Measurements from ENCODE around the gene H1-8. TPM values are rescaled to one million over a fixed set of nuclear protein-coding genes. Genes with fewer than 3 reads are reported as not detected.

Gene H1-8
- total RNA-seq, 1 donor = 0.21 TPM

- Histone ChIP-seq H3K4me1 (ENCODE audit: insufficient read depth, low read length) (peaks cover 40% of the 10 kb centered on the region), H3K27me3 (ENCODE audit: insufficient read depth, low read length) (no peaks in the 10 kb centered on the region), H3K4me3 (ENCODE audit: low read length) (no peak overlapping the region), H3K9me3 (ENCODE audit: low read depth, low read length) (no peaks in the 10 kb centered on the region)
Observed at GRCh38 chr3:129522953-129523352, 20.0 kb upstream of the H1-8 start.

- H3K9me3 ChIP-seq (ENCODE audit: low read depth, low read length) = no peaks in the 10 kb centered on the region
- no peak overlapping the region for H3K4me3 ChIP-seq (ENCODE audit: low read length)
- H3K4me1 ChIP-seq (ENCODE audit: insufficient read depth, low read length) = peaks cover 40% of the 10 kb centered on the region
- no peaks in the 10 kb centered on the region for H3K27me3 ChIP-seq (ENCODE audit: insufficient read depth, low read length)
Observed at GRCh38 chr3:129524081-129524480, 18.9 kb upstream of the H1-8 start.

- Histone ChIP-seq H3K4me3 (ENCODE audit: low read length) (no peak overlapping the region), H3K27me3 (ENCODE audit: insufficient read depth, low read length) (no peaks in the 10 kb centered on the region), H3K9me3 (ENCODE audit: low read depth, low read length) (no peaks in the 10 kb centered on the region), H3K4me1 (ENCODE audit: insufficient read depth, low read length) (peaks cover 40% of the 10 kb centered on the region)
Observed at GRCh38 chr3:129525341-129525968, 17.5 kb upstream of the H1-8 start.

GRCh38 chr3:129526121-129526900 lies 16.7 kb upstream of the H1-8 start:
- no peaks in the 10 kb centered on the region for H3K27me3 ChIP-seq (ENCODE audit: insufficient read depth, low read length)
- peaks cover 40% of the 10 kb centered on the region for H3K4me1 ChIP-seq (ENCODE audit: insufficient read depth, low read length)
- no peak overlapping the region for H3K4me3 ChIP-seq (ENCODE audit: low read length)
- H3K9me3 ChIP-seq (ENCODE audit: low read depth, low read length) = no peaks in the 10 kb centered on the region

GRCh38 chr3:129527262-129527661 lies 15.7 kb upstream of the H1-8 start:
- H3K4me3 ChIP-seq (ENCODE audit: low read length) = no peak overlapping the region
- no peaks in the 10 kb centered on the region for H3K27me3 ChIP-seq (ENCODE audit: insufficient read depth, low read length)
- peaks cover 40% of the 10 kb centered on the region for H3K4me1 ChIP-seq (ENCODE audit: insufficient read depth, low read length)
- no peaks in the 10 kb centered on the region for H3K9me3 ChIP-seq (ENCODE audit: low read depth, low read length)

- Histone ChIP-seq H3K9me3 (ENCODE audit: low read depth, low read length) (no peaks in the 10 kb centered on the region), H3K4me3 (ENCODE audit: low read length) (no peak within 1 kb of the TSS), H3K27me3 (ENCODE audit: insufficient read depth, low read length) (no peaks in the 10 kb centered on the region), H3K4me1 (ENCODE audit: insufficient read depth, low read length) (peaks cover 35% of the 10 kb centered on the region)
Observed at GRCh38 chr3:129528589-129529100, 14.3 kb upstream of the H1-8 start, which contains the start of gene RHO. TSS of gene RHO (plus strand) at chr3:129528639. CDS start at chr3:129528734, 95 bp downstream.

- H3K4me3 ChIP-seq (ENCODE audit: low read length) = no peak overlapping the region
- no peaks in the 10 kb centered on the region for H3K9me3 ChIP-seq (ENCODE audit: low read depth, low read length)
- H3K27me3 ChIP-seq (ENCODE audit: insufficient read depth, low read length) = no peaks in the 10 kb centered on the region
- peaks cover 27% of the 10 kb centered on the region for H3K4me1 ChIP-seq (ENCODE audit: insufficient read depth, low read length)
Observed at GRCh38 chr3:129529436-129530210, 13.4 kb upstream of the H1-8 start.

- Histone ChIP-seq H3K4me1 (ENCODE audit: insufficient read depth, low read length) (peaks cover 21% of the 10 kb centered on the region), H3K9me3 (ENCODE audit: low read depth, low read length) (no peaks in the 10 kb centered on the region), H3K4me3 (ENCODE audit: low read length) (no peak overlapping the region)
Observed at GRCh38 chr3:129530251-129530791, 12.7 kb upstream of the H1-8 start.

GRCh38 chr3:129530821-129531220 lies 12.2 kb upstream of the H1-8 start:
- Histone ChIP-seq H3K27me3 (ENCODE audit: insufficient read depth, low read length) (no peaks in the 10 kb centered on the region), H3K9me3 (ENCODE audit: low read depth, low read length) (no peaks in the 10 kb centered on the region), H3K4me3 (ENCODE audit: low read length) (no peak overlapping the region), H3K4me1 (ENCODE audit: insufficient read depth, low read length) (peaks cover 16% of the 10 kb centered on the region)

More at GRCh38 chr3:129530251-129530791, 12.7 kb upstream of the H1-8 start:
- H3K27me3 ChIP-seq (ENCODE audit: insufficient read depth, low read length) = no peaks in the 10 kb centered on the region

GRCh38 chr3:129531699-129532098 lies 11.3 kb upstream of the H1-8 start:
- Histone ChIP-seq H3K4me1 (ENCODE audit: insufficient read depth, low read length) (peaks cover 7% of the 10 kb centered on the region), H3K9me3 (ENCODE audit: low read depth, low read length) (no peaks in the 10 kb centered on the region), H3K27me3 (ENCODE audit: insufficient read depth, low read length) (no peaks in the 10 kb centered on the region), H3K4me3 (ENCODE audit: low read length) (no peak overlapping the region)

- Histone ChIP-seq H3K27me3 (ENCODE audit: insufficient read depth, low read length) (no peaks in the 10 kb centered on the region), H3K4me1 (ENCODE audit: insufficient read depth, low read length) (peaks cover 2% of the 10 kb centered on the region), H3K9me3 (ENCODE audit: low read depth, low read length) (no peaks in the 10 kb centered on the region), H3K4me3 (ENCODE audit: low read length) (no peak overlapping the region)
Observed at GRCh38 chr3:129532261-129532660, 10.7 kb upstream of the H1-8 start.

GRCh38 chr3:129533406-129533805 lies 9.6 kb upstream of the H1-8 start:
- Histone ChIP-seq H3K4me1 (ENCODE audit: insufficient read depth, low read length) (no peaks in the 10 kb centered on the region), H3K27me3 (ENCODE audit: insufficient read depth, low read length) (no peaks in the 10 kb centered on the region), H3K9me3 (ENCODE audit: low read depth, low read length) (no peaks in the 10 kb centered on the region), H3K4me3 (ENCODE audit: low read length) (no peak overlapping the region)

GRCh38 chr3:129534428-129535027 lies 8.4 kb upstream of the H1-8 start:
- no peaks in the 10 kb centered on the region for H3K4me1 ChIP-seq (ENCODE audit: insufficient read depth, low read length)
- no peaks in the 10 kb centered on the region for H3K9me3 ChIP-seq (ENCODE audit: low read depth, low read length)
- H3K4me3 ChIP-seq (ENCODE audit: low read length) = no peak overlapping the region
- H3K27me3 ChIP-seq (ENCODE audit: insufficient read depth, low read length) = no peaks in the 10 kb centered on the region

GRCh38 chr3:129535075-129535474 lies 7.9 kb upstream of the H1-8 start:
- Histone ChIP-seq H3K4me3 (ENCODE audit: low read length) (no peak overlapping the region), H3K27me3 (ENCODE audit: insufficient read depth, low read length) (no peaks in the 10 kb centered on the region), H3K9me3 (ENCODE audit: low read depth, low read length) (no peaks in the 10 kb centered on the region), H3K4me1 (ENCODE audit: insufficient read depth, low read length) (no peaks in the 10 kb centered on the region)

GRCh38 chr3:129536374-129536667 lies 6.7 kb upstream of the H1-8 start:
- H3K9me3 ChIP-seq (ENCODE audit: low read depth, low read length) = no peaks in the 10 kb centered on the region
- H3K27me3 ChIP-seq (ENCODE audit: insufficient read depth, low read length) = no peaks in the 10 kb centered on the region
- H3K4me1 ChIP-seq (ENCODE audit: insufficient read depth, low read length) = no peaks in the 10 kb centered on the region
- H3K4me3 ChIP-seq (ENCODE audit: low read length) = no peak overlapping the region
